Esophagus muscularis mucosa (tissue), 4 donors: ENCODE results near the gene ORMDL1. TPM values are rescaled to one million over a fixed set of nuclear protein-coding genes. Genes with fewer than 3 reads are reported as not detected.
"Not testable (repeated sequence)": the region's sequence is repeated elsewhere in the genome, so short reads cannot be mapped to it uniquely, and the experiment has no call there.

Experiments
- DNase-seq: peaks from one replicate; pipeline ENCODE4 v3.0.0-alpha.2; 2017; ENCODE audit errors: extremely low spot score
- H3K27ac ChIP-seq, 4 donors: fragments of 200-600 bp; sonication (generic); replicated peaks in 1 of 4; 1 replicate in 3 of 4; 2 replicates in 1 of 4; pipeline ENCODE4 v1.5.1; 2016 to 2019; ENCODE audit warnings: mild to moderate bottlenecking in 1 of 4
- H3K27me3 ChIP-seq, 4 donors: fragments of 200-600 bp; sonication (generic); one replicate each; pipeline versions ENCODE4 v1.5.1 to v1.6.0; 2016 to 2019
- H3K36me3 ChIP-seq, 4 donors: fragments of 200-600 bp; sonication (generic); one replicate each; pipeline ENCODE4 v1.5.1; 2016 to 2019
- H3K4me1 ChIP-seq, 4 donors: fragments of 200-600 bp; sonication (generic); one replicate each; pipeline ENCODE4 v1.5.1; 2016 to 2019
- H3K4me3 ChIP-seq, 4 donors: fragments of 200-600 bp; sonication (generic); 1 replicate in 2 of 4; 2 replicates in 2 of 4; pipeline ENCODE4 v1.5.1; 2016 to 2019; ENCODE audit warnings: mild to moderate bottlenecking in 4 of 4, moderate library complexity in 1 of 4
- H3K9me3 ChIP-seq, 4 donors: fragments of 200-600 bp; sonication (generic); 1 replicate in 3 of 4; 2 replicates in 1 of 4; pipeline ENCODE4 v1.5.1; 2016 to 2019
- CTCF ChIP-seq, 3 experiments: fragments of 200-600 bp in 2 of 3; fragments of 450-650 bp in 1 of 3; sonication (generic) in 2 of 3; IDR thresholded peaks; one replicate each; pipeline ENCODE4 v1.5.1; 2017 to 2019; ENCODE audit warnings: antibody characterized with exemption in 3 of 3, mild to moderate bottlenecking in 2 of 3, moderate library complexity in 1 of 3
- EP300 ChIP-seq: sonication (generic); formaldehyde crosslinking; IDR thresholded peaks from one replicate; pipeline ENCODE4 v1.6.1; 2017; ENCODE audit warnings: antibody characterized with exemption
- POLR2A ChIP-seq: fragments of 450-650 bp; IDR thresholded peaks from one replicate; pipeline ENCODE4 v1.6.1; 2017; ENCODE audit warnings: antibody characterized with exemption, moderate library complexity, mild to moderate bottlenecking, low read depth
- POLR2AphosphoS5 ChIP-seq, 2 donors: sonication (generic); formaldehyde crosslinking; IDR thresholded peaks; one replicate each; pipeline ENCODE4 v1.6.1; 2017; ENCODE audit warnings: antibody characterized with exemption in 2 of 2
- WGBS: methylation state at CpG from one replicate; pipeline ENCODE4 v1.1.5; 2018; 5-methylcytosine and 5-hydroxymethylcytosine counted together
- intact Hi-C: fragments of 100-400 bp; cut with DNase I; formaldehyde crosslinking; loops from one replicate; pipeline ENCODE4 v1.15.1; 2023
- total RNA-seq, 4 donors: library from RNA; depleted of rRNA; stranded (reverse); fragments of >200 nt; gene quantifications; one replicate each; pipeline versions ENCODE4 v1.1.0 to v1.2.1, GENCODE V29; 2016

Gene ORMDL1
- total RNA-seq, 4 donors from 2014 or later, result 25.4 to 60.2 (median 35.2) TPM

DNA sequence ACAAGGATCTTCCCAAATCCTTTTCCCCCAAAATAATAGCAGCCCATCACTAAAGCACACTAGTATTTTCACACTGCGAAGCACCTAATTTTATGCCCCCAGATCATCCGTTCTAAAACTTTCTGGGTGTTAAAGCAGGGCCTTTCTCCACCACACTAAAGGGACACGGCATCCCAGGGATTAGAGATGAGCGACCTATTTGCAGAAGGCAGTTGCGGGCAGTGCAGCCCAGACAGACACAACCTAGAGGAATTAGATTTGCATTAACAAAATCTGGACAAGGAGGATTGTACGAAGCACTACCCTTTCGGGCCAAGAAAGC is 21.9 kb downstream of the ORMDL1 start:
- intact Hi-C loops, result no loop called here
- 2% methylated on average over 4 of the region's 7 CpGs for WGBS
- Histone ChIP-seq H3K27ac (peak overlapping the region; percentile 85 to 87 (median 86)), H3K4me3 (peak overlapping the region; percentile 64 to 89 (median 84)), H3K27me3 (no peaks in the 10 kb centered on the region), H3K36me3 (peaks cover 0 to 18% (median 8%) of the 10 kb centered on the region in 4 donors), H3K9me3 (no peaks in the 10 kb centered on the region), H3K4me1 (peaks cover 9 to 18% (median 15%) of the 10 kb centered on the region in 4 donors)
- DNase-seq, result no peak
- TF ChIP-seq POLR2AphosphoS5 (IDR thresholded peaks at IDR 0.05) (no peak), EP300 (no peak), CTCF (IDR thresholded peaks at IDR 0.05) (no peak), POLR2A (no peak)

GRCh38 chr2:189760154-189760553 is 24.0 kb downstream of the ORMDL1 start:
- H3K4me3 ChIP-seq, intact Hi-C loops, H3K27me3 ChIP-seq, H3K27ac ChIP-seq, DNase-seq, H3K9me3 ChIP-seq: not testable (repeated sequence)
- Histone ChIP-seq H3K36me3 (peaks cover 0 to 19% (median 1%) of the 10 kb centered on the region in 4 donors), H3K4me1 (peaks cover 9 to 18% (median 15%) of the 10 kb centered on the region in 4 donors)
- 92% methylated on average over 14 of the region's 19 CpGs for WGBS

DNA sequence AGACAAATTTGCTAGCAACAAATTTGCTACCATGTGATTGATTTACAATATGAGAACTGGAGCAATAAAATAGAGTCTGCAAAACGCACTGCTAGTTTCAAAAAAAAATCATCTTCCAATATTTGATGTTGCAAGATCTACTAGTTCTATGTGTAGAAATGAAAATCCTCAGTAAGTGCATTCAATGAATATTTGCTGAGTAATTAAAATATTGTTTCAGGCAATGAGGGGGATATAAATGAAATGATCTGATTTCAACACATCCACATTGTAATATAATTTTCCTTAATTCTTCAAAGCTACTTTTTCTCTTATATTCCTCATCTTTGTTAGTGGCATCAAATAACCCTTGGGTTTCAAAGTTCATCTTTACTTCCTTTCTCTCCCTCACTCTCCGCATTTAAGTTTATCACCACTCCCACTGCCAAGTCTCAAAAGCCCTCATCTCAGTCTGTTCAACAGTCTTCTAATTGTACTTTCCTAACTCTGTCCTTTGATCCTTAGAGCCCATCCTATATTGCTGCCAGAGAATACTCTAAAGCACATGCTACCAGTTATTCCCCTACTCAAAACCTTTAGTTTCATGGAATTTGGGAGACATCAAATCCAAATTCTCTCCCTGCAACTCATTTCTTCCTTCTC is 27.7 kb downstream of the ORMDL1 start:
- Histone ChIP-seq H3K4me3 (no peak overlapping the region), H3K36me3 (peaks cover 5 to 48% (median 34%) of the 10 kb centered on the region in 4 donors), H3K27me3 (no peaks in the 10 kb centered on the region), H3K27ac (no peak overlapping the region), H3K9me3 (no peaks in the 10 kb centered on the region), H3K4me1 (peaks cover 0 to 4% (median 0%) of the 10 kb centered on the region in 4 donors)
- 78% methylated on average over 2 of the region's 2 CpGs for WGBS
- no peak for TF ChIP-seq CTCF (IDR thresholded peaks at IDR 0.05)
- no peak for TF ChIP-seq POLR2A
- no peak for TF ChIP-seq EP300
- no peak for TF ChIP-seq POLR2AphosphoS5 (IDR thresholded peaks at IDR 0.05)
- intact Hi-C loops, result loop anchor here (10.0 kb wide), 1 partner anchor 308 kb away; the partner anchor contains the start of gene MSTN
- no peak for DNase-seq

GRCh38 chr2:189751080-189751658 is 33.0 kb downstream of the ORMDL1 start:
- DNase-seq, result no peak
- TF ChIP-seq POLR2A, result no peak
- peak; percentile 35 to 63 (median 47) for TF ChIP-seq CTCF (IDR thresholded peaks at IDR 0.05)
- no peaks in the 10 kb centered on the region for H3K4me1 ChIP-seq
- intact Hi-C loops, result loop anchor here (10.0 kb wide), 1 partner anchor 314 kb away; the partner anchor contains the start of gene MSTN
- no peaks in the 10 kb centered on the region for H3K27me3 ChIP-seq
- 82% methylated on average over 10 of the region's 10 CpGs for WGBS
- no peak overlapping the region for H3K4me3 ChIP-seq
- H3K27ac ChIP-seq, result no peak overlapping the region
- peaks cover 5 to 81% (median 50%) of the 10 kb centered on the region in 4 donors for H3K36me3 ChIP-seq
- no peaks in the 10 kb centered on the region for H3K9me3 ChIP-seq

DNA sequence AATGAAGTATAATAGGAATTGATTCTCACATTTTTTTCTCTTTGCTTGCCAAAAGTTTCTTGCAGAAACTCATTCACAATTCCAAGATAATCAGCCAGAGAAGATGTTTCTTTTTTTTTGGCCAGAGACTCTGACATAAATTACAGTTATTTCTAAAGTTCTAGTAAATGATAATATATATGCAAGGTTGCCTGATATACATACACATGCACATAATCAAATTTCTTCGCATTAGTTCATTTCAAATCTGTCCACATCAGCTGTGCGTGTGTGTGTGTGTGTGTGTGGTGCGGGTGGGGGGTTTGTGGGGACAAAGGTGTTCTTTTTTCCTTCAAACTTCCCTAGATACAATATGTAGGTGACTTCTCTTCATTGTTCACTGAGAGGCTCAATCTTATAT is 54.7 kb downstream of the ORMDL1 start:
- Histone ChIP-seq H3K36me3 (peaks cover 0 to 22% (median 8%) of the 10 kb centered on the region in 4 donors), H3K27ac (no peak overlapping the region), H3K9me3 (no peaks in the 10 kb centered on the region), H3K4me1 (no peaks in the 10 kb centered on the region), H3K4me3 (no peak overlapping the region), H3K27me3 (no peaks in the 10 kb centered on the region)
- no peak for DNase-seq
- intact Hi-C loops, result no loop called here
- 74% methylated on average over 3 of the region's 3 CpGs for WGBS
- no peak for TF ChIP-seq EP300
- no peak for TF ChIP-seq CTCF (IDR thresholded peaks at IDR 0.05)
- no peak for TF ChIP-seq POLR2AphosphoS5 (IDR thresholded peaks at IDR 0.05)
- TF ChIP-seq POLR2A, result no peak
